Mesenchymal stem cell (in vitro differentiated cells and primary cell): ENCODE measurements around the gene RYR1.

ENCODE experiments used
- DNase-seq: peaks from one replicate; pipeline ENCODE4 v3.0.0-alpha.2; 2013
- H2AFZ ChIP-seq: one replicate; pipeline ENCODE4 v1.6.1; 2013; ENCODE audit warnings: low read depth, mild to moderate bottlenecking, control low read depth, inconsistent platforms, low read length, moderate library complexity
- H2AK5ac ChIP-seq: 2 replicates; pipeline ENCODE4 v1.6.1; 2013; ENCODE audit warnings: low read length, moderate library complexity, mild to moderate bottlenecking, inconsistent platforms; ENCODE audit not compliant: severe bottlenecking
- H2BK120ac ChIP-seq: one replicate; pipeline ENCODE4 v1.6.1; 2013; ENCODE audit warnings: low read depth, mild to moderate bottlenecking, inconsistent platforms, low read length, moderate library complexity
- H2BK12ac ChIP-seq, 2 experiments: one replicate each; pipeline ENCODE4 v1.6.1; 2013; ENCODE audit warnings: inconsistent platforms in 2 of 2, low read length in 2 of 2, mild to moderate bottlenecking in 2 of 2, moderate library complexity in 2 of 2, control low read depth in 1 of 2
- H2BK15ac ChIP-seq: one replicate; pipeline ENCODE4 v1.6.1; 2013; ENCODE audit warnings: mild to moderate bottlenecking, low read depth, inconsistent platforms; ENCODE audit not compliant: poor library complexity, severe bottlenecking
- H2BK5ac ChIP-seq: 2 replicates; pipeline ENCODE4 v1.6.1; 2013; ENCODE audit warnings: low read depth, mild to moderate bottlenecking, low read length, control low read depth, inconsistent platforms; ENCODE audit not compliant: poor library complexity, severe bottlenecking
- H3K14ac ChIP-seq, 2 experiments: one replicate each; pipeline ENCODE4 v1.6.1; 2013; ENCODE audit warnings: inconsistent platforms in 2 of 2, low read length in 2 of 2, control low read depth in 1 of 2, mild to moderate bottlenecking in 1 of 2, moderate library complexity in 1 of 2
- H3K18ac ChIP-seq, 2 experiments: one replicate each; pipeline ENCODE4 v1.6.1; 2013; ENCODE audit warnings: inconsistent platforms in 2 of 2, low read length in 2 of 2, control low read depth in 1 of 2, low read depth in 1 of 2, mild to moderate bottlenecking in 1 of 2
- H3K23ac ChIP-seq, 2 experiments: one replicate each; pipeline ENCODE4 v1.6.1; 2013; ENCODE audit warnings: inconsistent platforms in 2 of 2, low read length in 2 of 2, mild to moderate bottlenecking in 2 of 2, moderate library complexity in 2 of 2, control low read depth in 1 of 2
- H3K27ac ChIP-seq: 2 replicates; pipeline ENCODE4 v1.5.1; 2013; ENCODE audit warnings: mild to moderate bottlenecking, moderate library complexity, low read length, control low read depth, inconsistent platforms; ENCODE audit not compliant: poor library complexity, severe bottlenecking
- H3K27me3 ChIP-seq, 2 experiments: 2 replicates each; pipeline versions ENCODE4 v1.6.1 to v1.7.0; 2013; ENCODE audit warnings: low read length in 2 of 2, mild to moderate bottlenecking in 2 of 2, moderate library complexity in 2 of 2, control low read depth in 1 of 2, inconsistent platforms in 1 of 2; ENCODE audit not compliant: control insufficient read depth in 1 of 2, insufficient read depth in 1 of 2
- H3K36me3 ChIP-seq, 2 experiments: 2 replicates each; pipeline versions ENCODE4 v1.6.1 to v1.7.0; 2013; ENCODE audit warnings: low read length in 2 of 2, control low read depth in 1 of 2, inconsistent platforms in 1 of 2, low read depth in 1 of 2, mild to moderate bottlenecking in 1 of 2; ENCODE audit not compliant: insufficient read depth in 2 of 2, control insufficient read depth in 1 of 2
- H3K4ac ChIP-seq, 2 experiments: one replicate each; pipeline ENCODE4 v1.6.1; 2013; ENCODE audit warnings: inconsistent platforms in 2 of 2, low read length in 2 of 2, mild to moderate bottlenecking in 2 of 2, moderate library complexity in 2 of 2, control low read depth in 1 of 2, low read depth in 1 of 2
- H3K4me1 ChIP-seq: 2 replicates; pipeline ENCODE4 v1.6.1; 2013; ENCODE audit warnings: low read depth, low read length, control low read depth; ENCODE audit not compliant: control insufficient read depth, insufficient read depth
- H3K4me2 ChIP-seq: 2 replicates; pipeline ENCODE4 v1.6.1; 2013; ENCODE audit warnings: low read length, mild to moderate bottlenecking, inconsistent platforms; ENCODE audit not compliant: poor library complexity, severe bottlenecking
- H3K4me3 ChIP-seq, 2 experiments: 2 replicates each; pipeline versions ENCODE4 v1.5.1 to v1.7.0; 2013; ENCODE audit warnings: low read length in 2 of 2, mild to moderate bottlenecking in 2 of 2, control low read depth in 1 of 2, low read depth in 1 of 2; ENCODE audit not compliant: insufficient read depth in 1 of 2
- H3K79me1 ChIP-seq: replicated peaks from 2 replicates; pipeline ENCODE4 v1.6.1; 2013; ENCODE audit warnings: mild to moderate bottlenecking, control low read depth, low read length, inconsistent platforms; ENCODE audit not compliant: poor library complexity, severe bottlenecking
- H3K9ac ChIP-seq: 2 replicates; pipeline ENCODE4 v1.7.0; 2013; ENCODE audit warnings: mild to moderate bottlenecking, low read length, moderate library complexity
- H3K9me3 ChIP-seq: 2 replicates; pipeline ENCODE4 v1.7.0; 2013; ENCODE audit warnings: mild to moderate bottlenecking, low read length; ENCODE audit not compliant: control insufficient read depth
- H4K8ac ChIP-seq: one replicate; pipeline ENCODE4 v1.6.1; 2013; ENCODE audit warnings: inconsistent platforms, mild to moderate bottlenecking, low read length, moderate library complexity
- H4K91ac ChIP-seq: one replicate; pipeline ENCODE4 v1.6.1; 2013; ENCODE audit warnings: mild to moderate bottlenecking, low read length, inconsistent platforms
- WGBS: methylation state at CpG from one replicate; pipeline ENCODE4 v1.1.7; 2013; ENCODE audit warnings: mixed read lengths; 5-methylcytosine and 5-hydroxymethylcytosine counted together

RYR1 gene

DNA sequence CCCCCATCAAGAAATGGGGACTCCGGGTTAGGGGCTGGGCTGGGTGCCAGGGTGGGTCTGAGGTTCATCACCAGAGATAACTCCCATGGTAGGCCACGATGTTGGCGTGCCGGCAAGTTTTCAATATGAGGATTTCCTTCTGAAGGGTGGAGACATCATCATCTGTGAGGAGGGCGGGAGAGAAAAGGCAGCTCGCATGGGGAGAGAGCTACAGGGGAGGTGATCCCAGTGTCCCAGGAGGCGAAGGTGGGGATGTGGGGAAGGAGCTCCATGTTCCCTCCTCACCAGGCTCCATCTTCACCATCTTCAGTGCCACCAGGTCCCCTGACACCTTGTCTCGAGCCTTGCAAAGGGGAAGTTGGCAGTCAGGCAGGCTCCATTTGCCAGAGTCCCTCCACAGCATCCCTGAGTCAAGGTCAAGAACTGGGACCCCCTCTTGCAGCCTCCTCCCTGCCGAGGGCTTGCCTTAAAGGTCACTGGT, 183.8 kb downstream of the RYR1 start:
- Histone ChIP-seq H2AK5ac (no peak overlapping the region), H3K9me3 (no peaks in the 10 kb centered on the region), H3K14ac (no peak overlapping the region), H3K23ac (no peak overlapping the region), H3K27me3 (no peaks in the 10 kb centered on the region), H3K4me1 (peaks cover 17% of the 10 kb centered on the region), H3K36me3 (peaks cover 19 to 22% of the 10 kb centered on the region in 2 experiments), H3K18ac (peak overlapping the region in 1 of 2 experiments; percentile 46), H3K4me3 (no peak overlapping the region), H2BK12ac (no peak overlapping the region), H2BK120ac (no peak overlapping the region), H3K79me1 (peaks cover 15% of the 10 kb centered on the region), H3K4me2 (no peak overlapping the region), H3K4ac (no peak overlapping the region), H4K91ac (no peak overlapping the region), H3K9ac (no peak overlapping the region), H2BK15ac (no peak overlapping the region), H2BK5ac (no peak overlapping the region), H2AFZ (peak overlapping the region; percentile 44), H4K8ac (no peak overlapping the region), H3K27ac (no peak overlapping the region)
- WGBS, result 95% methylated on average over 7 of the region's 9 CpGs
- DNase-seq, result no peak

DNA sequence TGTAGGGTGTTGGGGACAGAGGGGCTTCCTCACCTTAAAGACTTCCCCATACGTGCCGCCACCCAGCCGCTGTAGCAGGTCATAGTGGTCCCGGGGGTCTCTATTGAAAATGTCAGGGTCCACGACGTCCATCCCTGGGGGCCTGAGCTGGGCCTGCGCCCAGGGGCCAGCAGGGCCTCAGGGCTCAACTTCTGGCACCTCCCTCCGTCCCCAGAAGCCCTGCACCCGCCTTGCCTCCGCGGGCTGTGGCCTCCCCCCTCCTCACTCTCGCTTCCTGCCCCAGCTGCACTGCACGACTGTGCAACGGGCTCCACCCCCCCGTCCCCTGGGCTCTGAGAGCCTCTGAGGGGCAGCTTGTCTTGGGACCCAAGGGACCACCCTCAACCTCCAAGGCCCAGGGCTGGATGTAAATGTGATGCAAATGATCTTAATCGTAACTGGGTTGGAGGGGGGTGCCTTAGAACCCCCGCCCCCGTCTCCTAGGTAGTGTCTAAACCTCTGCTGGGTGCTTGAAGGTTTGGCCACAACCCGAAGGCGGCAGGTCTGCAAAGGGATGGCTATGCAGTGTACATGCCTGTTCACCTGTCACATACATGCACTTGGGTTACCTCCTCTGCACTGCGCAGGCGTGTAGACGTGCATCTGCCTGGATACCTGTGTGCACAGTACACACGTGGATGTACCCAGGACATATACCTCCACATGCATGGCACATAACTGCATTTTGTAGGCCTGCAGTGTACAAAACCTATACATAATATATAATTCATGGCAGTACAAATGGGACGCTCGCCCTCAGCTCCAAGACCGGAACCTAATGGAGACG, 184.5 kb downstream of the RYR1 start, which contains the start of gene MAP4K1:
Gene MAP4K1 (minus strand): TSS at position 190 of the 826 bp plus-strand sequence. CDS start 58 bp downstream, at position 132.
- Histone ChIP-seq H3K27me3 (no peaks in the 10 kb centered on the region), H3K4me3 (peak within 1 kb of the TSS; percentile 59 to 94)
- WGBS, result 76% methylated on average over 25 of the region's 28 CpGs

DNA sequence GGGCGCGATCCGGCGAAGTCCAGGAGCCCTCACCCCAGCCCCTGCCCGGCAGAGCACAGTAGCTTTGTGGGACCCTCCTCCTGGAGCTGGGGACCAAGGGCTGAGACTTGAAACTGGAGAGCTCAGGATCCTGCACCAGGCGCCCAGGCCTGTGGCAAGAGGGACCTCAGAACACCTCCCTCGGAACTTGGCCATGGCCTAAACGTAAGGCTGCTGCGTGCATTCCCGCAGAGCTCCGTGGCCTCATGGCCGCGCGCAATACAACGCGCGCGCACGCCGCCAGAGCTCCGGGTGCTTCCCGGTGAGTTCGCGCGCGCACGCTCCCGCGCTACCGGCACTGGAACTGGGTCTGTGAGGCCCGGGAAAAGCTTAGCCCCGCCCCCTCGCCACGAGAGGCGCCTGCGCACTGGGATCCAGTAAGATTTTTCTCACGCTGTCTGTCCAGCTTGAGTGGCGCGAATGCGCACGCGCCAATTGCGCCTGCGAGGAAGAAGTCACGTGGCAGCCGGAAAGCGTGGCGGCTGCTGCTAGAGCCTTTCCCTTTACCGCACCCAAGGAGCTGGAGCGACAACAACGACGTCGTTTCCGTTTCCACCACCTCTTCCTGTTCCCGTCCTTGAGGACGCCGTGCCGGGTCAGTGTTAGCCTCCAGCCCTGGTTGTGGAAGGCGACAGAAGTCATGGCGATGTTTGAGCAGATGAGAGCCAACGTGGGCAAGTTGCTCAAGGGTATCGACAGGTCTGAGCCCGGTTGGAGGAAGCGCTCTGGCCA, 185.3 kb downstream of the RYR1 start, which contains the start of gene EIF3K:
Gene EIF3K (plus strand): TSS at position 599 of the 771 bp plus-strand sequence. CDS start 81 bp downstream, at position 680.
- peak within 1 kb of the TSS; percentile 96 for H3K9ac ChIP-seq
- H3K23ac ChIP-seq, result no peak within 1 kb of the TSS
- peak within 1 kb of the TSS; percentile 92 for H4K8ac ChIP-seq
- H3K14ac ChIP-seq, result peak within 1 kb of the TSS in 1 of 2 experiments; percentile 53
- H3K18ac ChIP-seq, result peak within 1 kb of the TSS; percentile 81 to 92
- peak within 1 kb of the TSS; percentile 60 for H3K27ac ChIP-seq
- H3K4me1 ChIP-seq, result peaks cover 17% of the 10 kb centered on the region
- H2BK15ac ChIP-seq, result no peak within 1 kb of the TSS
- peak within 1 kb of the TSS; percentile 30 for H2AK5ac ChIP-seq
- peak within 1 kb of the TSS; percentile 71 for H2BK120ac ChIP-seq
- 3% methylated on average over 64 of the region's 64 CpGs for WGBS
- H2BK5ac ChIP-seq, result no peak within 1 kb of the TSS
- peak within 1 kb of the TSS; percentile 70 for H4K91ac ChIP-seq
- peak within 1 kb of the TSS; percentile 66 for H2AFZ ChIP-seq
- H2BK12ac ChIP-seq, result peak within 1 kb of the TSS in 1 of 2 experiments; percentile 7
- H3K4me3 ChIP-seq, result peak within 1 kb of the TSS; percentile 94 to 97
- H3K79me1 ChIP-seq, result peaks cover 18% of the 10 kb centered on the region
- no peaks in the 10 kb centered on the region for H3K27me3 ChIP-seq
- peaks cover 23 to 31% of the 10 kb centered on the region in 2 experiments for H3K36me3 ChIP-seq
- H3K4ac ChIP-seq, result peak within 1 kb of the TSS; percentile 81 to 94
- H3K9me3 ChIP-seq, result no peaks in the 10 kb centered on the region
- peak within 1 kb of the TSS; percentile 75 for H3K4me2 ChIP-seq
- DNase-seq, result peak; percentile 99

More for the DNA sequence above, 184.5 kb downstream of the RYR1 start, which contains the start of gene MAP4K1:
- Histone ChIP-seq H2BK12ac (no peak within 1 kb of the TSS), H3K4me1 (peaks cover 17% of the 10 kb centered on the region), H3K4me2 (peak within 1 kb of the TSS; percentile 75), H3K9me3 (no peaks in the 10 kb centered on the region), H2BK5ac (no peak within 1 kb of the TSS), H3K23ac (no peak within 1 kb of the TSS), H3K79me1 (peaks cover 15% of the 10 kb centered on the region), H4K91ac (peak within 1 kb of the TSS; percentile 70), H3K36me3 (peaks cover 19 to 28% of the 10 kb centered on the region in 2 experiments), H2BK15ac (no peak within 1 kb of the TSS), H2AFZ (peak within 1 kb of the TSS; percentile 66), H3K18ac (peak within 1 kb of the TSS; percentile 56 to 72), H3K4ac (peak within 1 kb of the TSS; percentile 5 to 81), H3K27ac (peak within 1 kb of the TSS; percentile 13), H3K9ac (peak within 1 kb of the TSS; percentile 85), H3K14ac (peak within 1 kb of the TSS in 1 of 2 experiments; percentile 53), H4K8ac (peak within 1 kb of the TSS; percentile 73), H2BK120ac (no peak within 1 kb of the TSS), H2AK5ac (no peak within 1 kb of the TSS)
- no peak for DNase-seq
